RPMI7951 (cell line): Measurements from ENCODE around the gene ANP32B. TPM values are rescaled to one million over a fixed set of nuclear protein-coding genes. Genes with fewer than 3 reads are reported as not detected.
"Not testable (repeated sequence)": the region's sequence is repeated elsewhere in the genome, so short reads cannot be mapped to it uniquely, and the experiment has no call there.

Experiments used
- DNase-seq: peaks from one replicate; pipeline ENCODE4 v3.0.0-alpha.2; 2012; ENCODE audit warnings: low read depth
- total RNA-seq: library from RNA; depleted of rRNA; stranded (reverse); fragments of >200 nt; shearing (Covaris generic); gene quantifications from 2 replicates; pipeline ENCODE4 v1.2.3, GENCODE V29; 2014

ANP32B gene
- total RNA-seq, 1 experiment from 2014 or later = 12.4 TPM

DNA sequence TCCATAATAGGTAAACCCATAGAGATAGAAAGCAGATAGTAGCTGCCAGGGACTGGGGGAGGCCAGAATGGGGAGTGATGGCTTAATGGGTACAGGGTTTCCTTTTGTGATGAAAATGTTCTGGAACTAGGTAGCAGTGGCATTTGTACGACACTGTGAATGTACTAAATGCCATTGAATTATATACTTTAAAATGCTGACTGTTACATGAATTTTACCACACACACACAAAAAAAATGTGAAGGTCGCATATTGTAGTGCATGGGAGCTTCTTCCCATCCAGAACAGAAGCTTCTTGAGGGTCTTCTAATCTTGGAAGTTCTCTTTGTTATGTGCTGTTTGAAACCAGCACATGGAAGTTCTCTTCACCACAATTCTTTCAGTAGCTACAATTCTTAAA is 19.9 kb upstream of the ANP32B start:
- DNase-seq = no peak

DNA sequence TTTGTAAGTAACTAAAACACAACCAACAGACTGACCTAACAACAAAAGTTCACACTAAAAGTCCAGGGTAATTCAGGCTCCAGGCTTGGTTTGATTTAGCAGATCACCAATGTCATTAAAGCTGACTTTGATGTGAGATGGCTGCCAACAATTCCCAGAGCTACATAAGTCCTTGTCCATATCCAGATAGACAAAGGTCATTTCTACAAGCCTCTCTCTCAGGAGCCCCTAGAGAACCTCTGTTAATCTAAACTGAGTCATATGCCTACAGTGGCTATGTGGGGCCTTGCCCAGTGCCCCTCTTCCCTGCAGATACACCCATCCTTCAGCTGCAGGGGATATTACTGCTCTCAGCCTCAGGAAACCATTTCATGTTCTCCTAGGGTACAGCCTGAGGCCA is 18.2 kb upstream of the ANP32B start:
- no peak for DNase-seq

DNA sequence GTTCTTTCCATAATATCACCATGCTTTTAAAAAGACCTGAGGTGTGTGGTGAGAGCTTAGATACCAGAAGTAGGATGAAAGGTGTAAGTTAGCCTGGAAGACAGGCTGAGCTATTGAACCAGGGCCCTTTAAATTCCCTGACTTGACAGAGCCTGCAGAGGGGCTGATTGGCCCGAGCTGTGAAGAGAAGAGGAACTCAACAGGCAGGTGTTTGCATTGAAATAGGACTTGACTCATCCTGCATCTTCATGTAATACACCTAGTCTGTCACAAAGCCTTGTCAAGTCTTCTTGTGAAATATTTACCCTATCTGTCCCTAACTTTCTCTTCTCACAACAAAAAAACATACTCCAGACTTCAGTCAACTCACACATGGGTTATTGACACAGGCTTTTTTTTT is 16.6 kb upstream of the ANP32B start:
- no peak for DNase-seq

DNA sequence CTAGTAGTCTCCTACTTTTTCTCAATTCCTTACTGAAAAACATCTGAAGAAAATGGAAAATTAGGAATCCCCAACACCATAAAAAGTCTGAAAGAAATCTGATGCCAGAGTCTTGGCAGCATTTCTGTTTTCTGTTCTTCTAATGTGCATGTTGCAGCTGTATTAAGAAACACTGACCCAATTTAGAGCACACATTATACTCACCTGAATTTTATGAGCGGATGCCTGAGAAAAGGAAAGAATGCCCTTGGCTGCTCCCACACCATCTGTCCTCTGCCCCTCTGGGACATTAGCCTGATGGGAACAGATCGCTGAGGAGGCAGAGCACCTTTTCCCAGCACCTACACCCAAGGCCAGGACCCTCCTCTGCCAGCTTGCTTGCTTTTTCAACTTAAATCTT is 14.1 kb upstream of the ANP32B start:
- DNase-seq = no peak

GRCh38 chr9:97970165-97970564 is 13.0 kb upstream of the ANP32B start:
- DNase-seq = no peak

GRCh38 chr9:97972753-97973152 is 10.4 kb upstream of the ANP32B start:
- DNase-seq = no peak

DNA sequence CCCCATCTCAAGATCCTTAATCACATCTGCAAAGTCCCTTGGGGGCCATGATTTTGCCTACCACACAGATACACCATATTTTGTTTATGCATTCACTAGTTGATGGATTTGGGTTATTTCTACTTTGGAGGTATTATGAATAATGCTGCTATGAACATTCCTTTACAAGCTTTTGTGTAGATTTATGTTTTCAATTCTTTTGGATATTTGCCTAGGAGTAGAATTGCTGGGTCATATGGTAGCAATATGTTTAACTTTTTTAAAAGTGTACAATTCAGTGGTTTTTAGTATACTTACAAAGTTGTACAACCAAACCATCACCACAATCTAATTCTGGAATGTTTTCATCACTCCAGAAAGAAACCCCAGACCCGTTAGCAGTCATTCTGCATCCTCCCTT is 7.8 kb upstream of the ANP32B start:
- no peak for DNase-seq

GRCh38 chr9:97976633-97977032 is 6.5 kb upstream of the ANP32B start:
- DNase-seq = not testable (repeated sequence)

- no peak for DNase-seq
Measured at GRCh38 chr9:97978371-97979130, 4.6 kb upstream of the ANP32B start.

DNA sequence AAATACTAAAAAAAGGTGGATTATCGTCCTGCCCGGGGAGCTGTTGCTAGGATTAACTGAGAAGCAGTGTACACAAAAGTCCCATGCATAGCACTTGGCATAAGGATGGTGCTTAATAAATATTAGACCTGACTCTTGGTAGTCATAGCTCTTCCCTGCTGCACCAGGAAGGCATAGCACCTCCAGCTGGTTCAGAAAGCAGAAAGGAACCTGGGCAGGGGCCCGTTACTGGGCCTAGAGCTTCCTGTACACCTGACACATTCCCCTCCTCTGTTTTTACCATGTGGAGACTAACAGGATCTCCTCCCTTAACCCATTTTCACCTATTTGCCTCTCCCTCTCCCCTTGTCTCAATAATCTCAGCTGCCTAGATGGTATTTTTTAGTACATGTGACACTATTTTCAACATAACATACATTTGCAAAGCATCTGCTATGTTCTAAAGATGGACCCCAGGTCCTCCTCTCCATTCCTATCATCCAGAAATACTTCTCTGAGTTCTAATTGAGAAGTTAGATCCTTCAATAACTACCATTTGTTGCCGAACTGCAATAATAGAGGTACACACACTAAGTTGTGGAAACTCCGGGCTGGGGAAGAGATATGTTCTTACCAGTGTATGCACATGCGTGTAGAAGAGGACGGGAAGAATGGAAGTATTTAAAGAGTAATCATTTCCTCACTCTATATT is 3.2 kb upstream of the ANP32B start:
- no peak for DNase-seq

- peak; percentile 27 for DNase-seq
Measured at GRCh38 chr9:97980479-97980803, 2.7 kb upstream of the ANP32B start.

DNA sequence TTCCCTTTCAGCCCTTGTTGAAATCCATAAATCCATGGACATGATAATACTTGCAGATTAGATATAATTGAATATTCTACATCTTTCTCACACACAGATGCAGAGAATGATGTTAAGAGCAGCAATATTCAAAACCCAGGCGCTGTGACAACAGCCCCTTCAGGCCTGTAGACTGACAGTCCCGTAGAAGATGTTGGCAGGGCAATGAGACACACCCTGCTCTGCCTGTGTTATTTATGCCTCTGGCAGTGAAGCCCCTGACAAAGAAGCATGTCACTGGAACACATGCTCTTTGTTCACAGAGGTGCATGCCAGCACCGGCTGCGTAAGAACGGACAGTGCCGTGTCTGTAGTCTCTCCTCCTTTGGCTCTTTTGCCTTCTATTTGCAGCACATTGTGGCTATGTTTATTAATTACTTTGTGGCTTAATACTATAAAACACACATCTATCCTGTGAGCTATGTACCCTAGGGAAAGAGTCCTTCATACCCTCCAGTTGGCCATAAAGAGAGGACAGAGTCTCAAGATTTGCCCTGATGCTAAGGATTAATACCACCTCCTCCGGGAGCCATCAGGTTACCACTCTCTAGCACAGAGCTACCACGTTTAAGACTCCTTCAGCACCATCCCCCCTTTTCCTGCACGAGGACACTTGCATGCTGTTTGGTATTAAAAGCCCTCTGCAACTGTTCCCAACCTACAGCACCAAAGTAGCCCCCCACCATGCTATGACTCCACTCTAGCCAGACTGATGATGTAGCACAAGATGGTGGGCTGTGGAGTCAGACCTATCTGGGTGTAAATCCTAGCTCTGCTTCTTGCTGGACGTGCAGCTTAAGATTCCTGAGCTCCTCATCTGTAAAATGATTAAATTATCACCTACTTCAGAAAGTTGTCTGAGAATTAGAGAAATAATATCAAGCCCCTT is 2.0 kb upstream of the ANP32B start:
- DNase-seq = peak; percentile 72

DNA sequence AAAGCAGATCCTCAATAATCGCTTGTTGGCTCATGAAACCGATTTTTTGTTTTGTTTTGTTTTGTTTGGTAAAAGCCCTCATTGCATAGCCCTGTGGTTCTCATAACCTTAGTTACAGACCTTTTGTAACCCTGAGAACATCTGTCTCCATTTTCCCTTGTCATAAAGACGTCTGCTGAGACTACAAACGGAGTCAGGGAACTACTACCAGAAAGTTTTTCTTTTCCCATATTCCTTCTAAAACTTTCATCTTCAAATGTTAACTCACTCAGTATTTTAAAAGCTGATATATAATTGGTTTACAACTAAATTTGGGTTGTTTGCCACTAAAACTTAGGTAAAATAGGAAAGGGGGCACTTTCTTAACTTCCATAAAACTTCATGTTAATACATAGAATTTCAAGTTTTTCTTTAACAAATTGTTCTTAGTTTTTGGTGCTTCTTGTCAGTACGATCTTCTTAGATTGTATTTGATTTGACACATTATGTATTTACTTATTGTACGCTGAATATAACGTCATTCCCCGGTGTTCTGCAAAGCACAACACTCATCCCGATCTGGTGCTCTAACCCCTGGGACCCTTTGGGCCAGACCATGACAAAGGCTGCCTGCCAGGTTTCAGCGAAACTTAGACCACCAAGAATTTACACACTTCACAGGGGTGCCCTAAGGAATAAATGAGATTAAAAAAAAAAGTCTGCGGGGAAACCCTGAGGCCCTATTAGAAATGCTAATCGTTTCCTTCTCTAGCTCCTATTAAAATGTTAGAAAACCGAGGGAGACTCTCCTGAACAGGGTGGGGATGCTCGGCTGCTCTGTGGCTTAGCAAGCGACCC is 1.1 kb upstream of the ANP32B start:
- DNase-seq = no peak

DNA sequence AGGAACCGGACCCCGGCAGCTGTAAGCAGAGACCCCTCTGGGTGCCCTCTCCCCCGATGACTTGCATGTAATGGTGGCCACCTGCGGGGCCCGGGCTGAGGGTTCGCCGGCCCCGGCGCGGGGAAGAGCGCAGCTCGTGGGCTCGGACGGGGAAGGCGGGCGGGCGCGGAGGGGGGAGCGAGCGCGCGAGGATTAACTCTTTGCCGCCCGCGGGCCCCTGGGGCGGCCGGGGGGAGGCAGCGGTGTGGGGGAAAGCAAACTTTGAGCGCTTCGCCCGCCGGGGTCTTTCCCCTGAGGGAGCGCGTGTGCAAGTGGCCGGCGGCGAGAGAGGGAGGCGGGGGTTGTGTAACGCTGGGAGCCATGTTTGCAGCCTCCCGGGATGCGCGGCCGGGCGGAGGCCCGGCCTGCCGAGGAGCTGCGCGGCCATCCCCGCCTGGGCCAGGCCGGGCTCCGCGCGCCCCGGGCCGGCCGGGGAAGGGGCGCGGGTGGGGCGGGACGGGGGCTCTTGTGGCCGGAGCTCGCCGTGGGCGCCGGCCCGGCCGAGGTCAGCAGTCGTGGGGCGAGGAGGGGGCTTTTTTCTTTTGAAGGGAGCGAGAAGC is 547 bp downstream of the ANP32B start:
- DNase-seq = peak; percentile 51

DNA sequence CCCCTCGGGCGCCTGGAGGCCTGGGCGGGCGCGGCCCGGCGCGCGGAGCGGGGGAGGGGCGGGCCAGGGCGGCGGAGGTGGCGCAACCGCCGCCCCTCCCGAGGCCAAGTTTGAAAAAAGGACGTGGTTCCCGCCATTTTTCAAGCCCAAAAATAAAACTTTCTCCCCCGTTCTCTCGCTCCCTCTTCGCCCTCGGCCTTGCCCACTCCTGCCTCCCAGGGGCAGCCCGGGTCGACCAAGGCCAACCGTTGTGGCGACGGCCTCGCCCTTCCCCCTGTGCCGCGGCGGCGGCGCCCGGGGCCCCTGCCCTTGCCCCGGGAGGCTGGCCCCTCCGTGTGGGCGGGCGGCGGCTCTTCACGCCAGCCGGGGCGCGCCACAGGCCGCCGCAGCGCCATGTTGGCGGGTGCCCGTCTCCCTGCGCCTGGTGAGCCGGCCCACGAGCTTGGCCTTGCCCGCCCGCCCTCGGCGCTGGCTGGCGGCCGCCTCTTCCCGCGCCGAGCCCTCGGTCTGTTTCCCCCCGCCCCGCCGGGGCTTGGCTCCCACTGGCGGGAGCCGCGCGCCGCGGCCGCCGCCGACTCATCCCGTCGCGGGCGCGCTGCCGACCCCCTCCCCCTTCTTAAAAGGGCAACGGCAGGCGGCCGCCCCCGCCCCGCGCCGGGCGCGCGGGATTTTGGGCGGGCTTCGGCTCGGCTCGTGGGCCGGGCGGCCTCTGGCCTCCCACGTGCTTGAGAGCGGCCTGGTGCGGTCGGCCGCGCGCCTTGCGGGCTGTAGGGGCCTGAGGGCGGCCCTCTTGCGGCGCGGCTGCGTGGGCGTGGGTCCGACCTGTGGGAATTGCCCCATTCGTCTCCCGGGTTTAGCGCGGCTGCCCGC is 1.3 kb downstream of the ANP32B start:
- peak; percentile 79 for DNase-seq

- DNase-seq = peak; percentile 24
Measured at GRCh38 chr9:97985058-97985861, 2.1 kb downstream of the ANP32B start.

DNA sequence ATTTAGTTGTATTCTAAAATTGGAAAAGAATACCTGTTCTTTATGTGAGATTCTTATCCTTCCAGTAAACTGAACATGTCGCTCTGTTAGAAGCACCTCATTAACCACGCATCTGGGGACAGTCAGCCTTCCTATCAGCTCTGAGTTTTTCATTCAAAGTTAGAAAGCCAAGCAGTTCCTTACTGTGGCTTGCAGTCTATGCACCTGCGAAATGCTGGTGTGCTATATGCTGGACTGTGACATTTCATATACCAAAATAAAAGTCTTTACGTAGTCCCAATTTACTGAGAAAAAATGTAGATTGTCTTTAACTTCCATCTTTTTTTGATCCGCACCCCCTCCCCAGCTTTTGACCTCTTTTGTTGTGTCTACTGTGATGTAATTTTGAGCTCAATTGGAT is 4.3 kb downstream of the ANP32B start:
- no peak for DNase-seq

- peak; percentile 65 for DNase-seq
Measured at GRCh38 chr9:97990259-97990658, 7.1 kb downstream of the ANP32B start.

DNA sequence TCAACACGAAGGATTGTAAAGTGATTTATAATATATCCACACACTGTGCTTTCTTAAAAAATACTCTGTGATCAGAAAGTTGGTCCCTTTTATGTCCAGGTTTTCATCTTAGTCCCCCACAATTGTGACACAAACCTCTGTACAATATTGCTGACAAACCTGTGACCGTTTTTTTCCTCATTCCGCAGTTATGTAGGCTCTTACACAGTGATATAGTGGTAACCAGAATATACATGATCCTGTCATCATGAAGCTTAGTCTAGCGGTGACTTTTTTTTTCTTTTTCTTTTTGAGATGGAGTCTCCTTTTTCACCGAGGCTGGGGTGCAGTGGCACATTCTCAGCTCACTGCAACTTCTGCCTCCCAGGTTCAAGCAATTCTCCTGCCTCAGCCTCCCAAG is 8.7 kb downstream of the ANP32B start:
- no peak for DNase-seq
